Uterus (tissue), 4 donors: ENCODE measurements around the gene SH3PXD2A. TPM values are rescaled to one million over a fixed set of nuclear protein-coding genes. Genes with fewer than 3 reads are reported as not detected.
A peak's percentile ranks its signal among the peaks of the same experiment; 100 is the strongest.

Experiments used
- DNase-seq, 2 donors: peaks; one replicate each; pipeline ENCODE4 v3.0.0-alpha.2; 2019 to 2020
- H3K27ac ChIP-seq, 2 donors: fragments of 200-600 bp; sonication (generic); 1 replicate in 1 of 2; 2 replicates in 1 of 2; pipeline ENCODE4 v1.5.1; 2016 to 2018
- H3K27me3 ChIP-seq, 2 donors: fragments of 200-600 bp; sonication (generic); one replicate each; pipeline ENCODE4 v1.5.1; 2018 to 2019; ENCODE audit warnings: control low read depth in 1 of 2
- H3K36me3 ChIP-seq, 2 donors: fragments of 200-600 bp; sonication (generic); one replicate each; pipeline ENCODE4 v1.5.1; 2019; ENCODE audit warnings: control low read depth in 1 of 2
- H3K4me1 ChIP-seq, 2 donors: fragments of 200-600 bp; sonication (generic); one replicate each; pipeline ENCODE4 v1.5.1; 2018 to 2019; ENCODE audit warnings: control low read depth in 1 of 2
- H3K4me3 ChIP-seq, 2 donors: fragments of 200-600 bp; sonication (generic); 1 replicate in 1 of 2; 2 replicates in 1 of 2; pipeline ENCODE4 v1.5.1; 2018 to 2019; ENCODE audit warnings: mild to moderate bottlenecking in 1 of 2
- H3K9me3 ChIP-seq, 2 donors: fragments of 200-600 bp; sonication (generic); one replicate each; pipeline ENCODE4 v1.5.1; 2019; ENCODE audit warnings: control low read depth in 1 of 2
- CTCF ChIP-seq, 4 experiments: fragments of 200-600 bp in 2 of 4; fragments of 450-650 bp in 2 of 4; sonication (generic) in 2 of 4; IDR thresholded peaks; one replicate each; pipeline ENCODE4 v1.5.1; 2016 to 2019; ENCODE audit warnings: antibody characterized with exemption in 4 of 4, mild to moderate bottlenecking in 2 of 4, moderate library complexity in 1 of 4
- POLR2A ChIP-seq, 2 donors: fragments of 450-650 bp; IDR thresholded peaks; one replicate each; pipeline ENCODE4 v1.6.1; 2016; ENCODE audit warnings: antibody characterized with exemption in 2 of 2, mild to moderate bottlenecking in 1 of 2, moderate library complexity in 1 of 2
- intact Hi-C: fragments of 100-400 bp; cut with DNase I; formaldehyde crosslinking; loops from one replicate; pipeline ENCODE4 v1.15.1; 2023; ENCODE audit warnings: low total_unique reads
- total RNA-seq, 4 donors: library from RNA; depleted of rRNA in 3 of 4; stranded (reverse); fragments of >200 nt in 3 of 4; gene quantifications; one replicate each; pipeline versions ENCODE4 v1.1.0 to v1.2.4, GENCODE V29; 2014 to 2023
- donor health status: DM: yes; HTN: yes; CAD: no.

The SH3PXD2A gene
- total RNA-seq, 4 donors from 2014 or later, result 12.6 to 117 (median 46.6) TPM

DNA sequence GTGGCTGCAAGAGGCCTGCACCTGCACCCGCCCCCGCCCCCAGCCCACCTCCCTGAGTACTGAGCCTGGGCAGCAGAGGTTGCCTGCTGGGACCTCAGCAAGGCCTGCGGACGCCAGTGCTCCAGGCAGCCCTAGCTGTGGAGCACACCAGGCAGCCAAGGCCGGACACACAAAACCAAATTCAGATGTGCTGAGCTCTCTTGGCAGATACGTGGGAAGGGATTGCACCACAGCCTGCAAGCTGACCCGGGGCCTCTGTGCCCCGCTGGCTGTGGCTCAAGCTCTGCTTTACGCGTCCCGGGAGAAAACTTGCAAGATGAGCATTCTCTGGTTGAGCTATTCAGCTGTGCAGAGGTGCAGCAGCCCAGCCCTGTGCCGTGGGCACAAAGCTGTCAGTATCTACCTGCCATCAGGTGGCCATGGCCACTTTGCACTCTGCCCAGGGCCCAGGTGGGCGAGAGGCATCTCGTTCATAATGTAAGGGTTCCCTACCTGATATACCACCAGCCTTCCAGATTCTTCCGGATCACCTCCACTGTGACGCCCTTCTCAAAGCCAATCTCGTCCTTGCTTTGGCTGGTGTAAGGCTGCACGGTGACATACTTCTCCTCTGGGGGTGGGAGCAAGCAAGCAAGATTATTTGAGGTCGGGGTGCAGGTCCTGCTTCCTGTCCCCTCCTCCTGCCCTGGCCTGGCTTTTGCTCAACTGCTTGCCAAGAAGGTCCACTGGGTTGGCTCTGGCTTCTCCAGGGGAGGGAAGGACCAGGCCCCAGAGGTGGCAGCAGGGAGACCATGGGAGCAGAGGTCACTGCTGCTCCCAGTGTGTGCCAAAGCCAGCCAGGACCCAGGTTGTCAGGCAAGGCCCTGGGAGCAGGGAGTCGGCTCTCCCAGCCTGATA lies 238.4 kb downstream of the SH3PXD2A start:
- H3K9me3 ChIP-seq, result no peaks in the 10 kb centered on the region
- H3K4me3 ChIP-seq, result no peak overlapping the region
- no peaks in the 10 kb centered on the region for H3K27me3 ChIP-seq
- peaks cover 18 to 30% of the 10 kb centered on the region in 2 donors for H3K4me1 ChIP-seq
- H3K36me3 ChIP-seq, result no peaks in the 10 kb centered on the region
- intact Hi-C loops, result no loop called here
- peak overlapping the region; percentile 69 to 73 for H3K27ac ChIP-seq
- peak; percentile 92 for DNase-seq
- TF ChIP-seq POLR2A (IDR thresholded peaks at IDR 0.05) (no peak), CTCF (IDR thresholded peaks at IDR 0.05) (no peak)

- Histone ChIP-seq H3K36me3 (no peaks in the 10 kb centered on the region), H3K27me3 (no peaks in the 10 kb centered on the region), H3K27ac (peak overlapping the region; percentile 69 to 73), H3K9me3 (no peaks in the 10 kb centered on the region), H3K4me3 (no peak overlapping the region), H3K4me1 (peaks cover 18 to 23% of the 10 kb centered on the region in 2 donors)
- TF ChIP-seq CTCF (IDR thresholded peaks at IDR 0.05) (no peak), POLR2A (IDR thresholded peaks at IDR 0.05) (no peak)
- intact Hi-C loops, result no loop called here
- DNase-seq, result no peak
Measured at GRCh38 chr10:103614306-103615158, 240.8 kb downstream of the SH3PXD2A start.

DNA sequence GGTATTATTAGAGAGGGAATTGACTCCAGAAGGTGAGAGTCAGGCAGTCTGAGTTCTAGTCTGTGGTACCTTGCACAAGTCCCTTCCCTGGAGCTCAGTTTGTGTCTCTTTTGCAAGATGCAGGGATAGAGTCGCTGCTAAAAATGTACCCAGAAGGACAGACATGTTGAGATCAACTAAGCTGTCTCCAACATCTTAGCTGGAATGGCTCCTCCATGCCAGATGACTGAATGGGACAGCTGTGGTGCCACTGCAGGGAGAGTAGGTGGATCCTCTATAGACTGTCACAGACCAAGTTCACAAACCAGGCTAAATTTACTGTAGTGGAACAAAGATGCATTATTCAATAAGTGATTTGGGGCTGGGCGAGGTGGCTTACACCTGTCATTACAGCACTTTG lies 241.8 kb downstream of the SH3PXD2A start:
- H3K9me3 ChIP-seq, result no peaks in the 10 kb centered on the region
- peak overlapping the region; percentile 64 to 69 for H3K27ac ChIP-seq
- intact Hi-C loops, result no loop called here
- H3K36me3 ChIP-seq, result no peaks in the 10 kb centered on the region
- H3K4me3 ChIP-seq, result no peak overlapping the region
- no peaks in the 10 kb centered on the region for H3K27me3 ChIP-seq
- peaks cover 18 to 19% of the 10 kb centered on the region in 2 donors for H3K4me1 ChIP-seq
- DNase-seq, result no peak
- TF ChIP-seq POLR2A (IDR thresholded peaks at IDR 0.05), result no peak
- no peak for TF ChIP-seq CTCF (IDR thresholded peaks at IDR 0.05)

DNA sequence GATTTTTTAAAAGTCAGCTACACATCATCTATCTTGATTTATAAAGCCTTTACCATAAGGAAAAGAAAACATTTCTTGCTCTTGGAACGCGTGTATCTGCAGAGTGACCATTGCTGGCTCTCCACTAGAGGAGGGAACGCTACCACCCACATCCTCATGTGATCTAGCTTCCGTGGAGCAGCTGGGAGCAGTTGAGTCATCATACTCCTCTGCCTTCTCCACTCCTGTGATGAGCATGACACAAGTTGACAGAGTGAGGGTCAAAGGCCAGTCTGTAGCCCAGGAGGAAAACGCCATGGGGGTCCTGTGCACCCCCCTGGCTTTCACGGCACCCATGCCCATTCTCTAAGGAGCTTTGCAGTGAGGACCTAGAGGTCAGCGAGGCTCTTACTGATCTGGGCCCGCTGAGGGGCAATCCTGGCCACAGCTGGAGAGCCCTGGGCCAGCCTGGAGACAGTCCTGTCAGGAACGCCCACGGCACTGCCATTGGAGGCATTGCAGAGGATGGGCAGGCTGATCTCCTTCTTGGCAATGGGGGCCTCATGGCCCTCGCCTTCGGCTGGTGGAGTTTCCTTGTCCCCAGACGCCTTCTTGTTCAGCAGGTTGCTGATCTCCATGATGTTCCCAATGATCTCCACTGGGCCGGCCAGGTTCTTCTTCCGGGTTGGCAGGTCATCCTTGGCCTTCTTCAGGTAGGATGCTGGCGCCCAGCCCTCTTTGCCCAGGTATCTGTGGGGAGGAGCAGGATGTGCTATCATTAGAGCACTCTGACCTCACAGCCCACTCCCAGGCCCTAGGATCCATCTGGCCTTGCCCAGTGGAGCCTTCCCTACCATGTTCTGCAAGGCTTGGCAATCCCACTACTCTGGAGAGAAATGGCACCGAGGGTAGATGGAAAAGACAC lies 242.7 kb downstream of the SH3PXD2A start:
- Histone ChIP-seq H3K9me3 (no peaks in the 10 kb centered on the region), H3K4me3 (no peak overlapping the region), H3K36me3 (no peaks in the 10 kb centered on the region), H3K27ac (peak overlapping the region; percentile 62 to 64), H3K4me1 (peaks cover 18 to 19% of the 10 kb centered on the region in 2 donors), H3K27me3 (no peaks in the 10 kb centered on the region)
- DNase-seq, result peak in 1 of 2 donors; percentile 56
- intact Hi-C loops, result no loop called here
- no peak for TF ChIP-seq CTCF (IDR thresholded peaks at IDR 0.05)
- no peak for TF ChIP-seq POLR2A (IDR thresholded peaks at IDR 0.05)
